ENCODE measurements around the gene UBE2M.

Gene UBE2M

GRCh38 chr19:58538257-58539168 lies 19.9 kb downstream of the UBE2M start:
- no peak for DNase-seq

- no peak for DNase-seq
Measured at GRCh38 chr19:58536852-58537798, 21.3 kb downstream of the UBE2M start.

- no peak for DNase-seq
Measured at GRCh38 chr19:58535857-58536256, 22.6 kb downstream of the UBE2M start.

- DNase-seq, result no peak
Measured at GRCh38 chr19:58531034-58531840, 27.2 kb downstream of the UBE2M start.

GRCh38 chr19:58529405-58529804 lies 29.0 kb downstream of the UBE2M start:
- DNase-seq, result no peak

GRCh38 chr19:58522709-58523108 lies 35.7 kb downstream of the UBE2M start:
- no peak for DNase-seq

GRCh38 chr19:58521651-58522050 lies 36.8 kb downstream of the UBE2M start:
- no peak for DNase-seq

GRCh38 chr19:58520257-58520599 lies 38.2 kb downstream of the UBE2M start:
- no peak for DNase-seq

- peak; percentile 91 for DNase-seq
Measured at GRCh38 chr19:58519355-58520256, 38.8 kb downstream of the UBE2M start, which contains the start of gene ZBTB45. TSS of gene ZBTB45 (minus strand) at chr19:58519810. CDS start at chr19:58517673, 2,137 bp downstream.

- peak; percentile 39 for DNase-seq
Measured at GRCh38 chr19:58519087-58519354, 39.4 kb downstream of the UBE2M start.

- DNase-seq, result no peak
Measured at GRCh38 chr19:58518256-58519086, 39.9 kb downstream of the UBE2M start.

- no peak for DNase-seq
Measured at GRCh38 chr19:58516964-58517833, 41.2 kb downstream of the UBE2M start.

GRCh38 chr19:58516246-58516836 lies 42.1 kb downstream of the UBE2M start:
- DNase-seq, result no peak

- no peak for DNase-seq
Measured at GRCh38 chr19:58515259-58515658, 43.2 kb downstream of the UBE2M start.

GRCh38 chr19:58514564-58515022 lies 43.8 kb downstream of the UBE2M start:
- DNase-seq, result no peak

GRCh38 chr19:58513694-58514563 lies 44.5 kb downstream of the UBE2M start:
- peak; percentile 93 for DNase-seq

- no peak for DNase-seq
Measured at GRCh38 chr19:58513213-58513693, 45.2 kb downstream of the UBE2M start.
